MM.1S (cell line): ENCODE data around the gene URB1.

ENCODE experiments used
- DNase-seq: peaks from one replicate; pipeline ENCODE4 v3.0.0-alpha.2; 2015
- H2AFZ ChIP-seq: fragments of 300-600 bp; sonication (generic); 2 replicates; pipeline ENCODE4 v1.6.0; 2016; ENCODE audit warnings: antibody characterized with exemption, low read length
- H3F3A ChIP-seq: fragments of 300-600 bp; sonication (generic); 2 replicates; pipeline ENCODE4 v1.6.1; 2016; ENCODE audit warnings: mild to moderate bottlenecking, antibody characterized with exemption, low read length, moderate library complexity, mixed read lengths; ENCODE audit not compliant: insufficient read depth
- H3K27ac ChIP-seq: fragments of 300-600 bp; sonication (generic); 2 replicates; pipeline ENCODE4 v1.5.1; 2016; ENCODE audit warnings: mild to moderate bottlenecking, low read length
- H3K27me3 ChIP-seq: fragments of 300-600 bp; sonication (generic); replicated peaks from 2 replicates; pipeline ENCODE4 v1.6.0; 2016; ENCODE audit warnings: low read length; ENCODE audit not compliant: insufficient read depth
- H3K36me3 ChIP-seq: fragments of 300-600 bp; sonication (generic); replicated peaks from 2 replicates; pipeline ENCODE4 v1.6.1; 2016; ENCODE audit warnings: mild to moderate bottlenecking, low read length, mixed read lengths; ENCODE audit not compliant: insufficient read depth
- H3K4me1 ChIP-seq: fragments of 300-600 bp; sonication (generic); 2 replicates; pipeline ENCODE4 v1.6.1; 2016; ENCODE audit warnings: low read length, mixed read lengths
- H3K4me2 ChIP-seq: fragments of 300-600 bp; sonication (generic); 2 replicates; pipeline ENCODE4 v1.6.0; 2016; ENCODE audit warnings: low read depth, low read length
- H3K4me3 ChIP-seq: fragments of 300-600 bp; sonication (generic); 2 replicates; pipeline ENCODE4 v1.5.1; 2016; ENCODE audit warnings: low read length, mixed read lengths
- H3K79me2 ChIP-seq: fragments of 300-600 bp; sonication (generic); 2 replicates; pipeline ENCODE4 v1.6.1; 2016; ENCODE audit warnings: mixed run types, low read length, mixed read lengths
- H3K9ac ChIP-seq: fragments of 300-600 bp; sonication (generic); 2 replicates; pipeline ENCODE4 v1.6.1; 2016; ENCODE audit warnings: low read length, mixed read lengths
- H3K9me2 ChIP-seq: fragments of 300-600 bp; sonication (generic); replicated peaks from 2 replicates; pipeline ENCODE4 v1.6.1; 2016; ENCODE audit warnings: mild to moderate bottlenecking, low read length, mixed read lengths; ENCODE audit not compliant: insufficient read depth
- H3K9me3 ChIP-seq: fragments of 300-600 bp; sonication (generic); replicated peaks from 2 replicates; pipeline ENCODE4 v1.6.1; 2016; ENCODE audit warnings: mild to moderate bottlenecking, low read length, mixed read lengths; ENCODE audit not compliant: insufficient read depth
- H4K20me1 ChIP-seq: fragments of 300-600 bp; sonication (generic); 2 replicates; pipeline ENCODE4 v1.6.1; 2016; ENCODE audit warnings: mild to moderate bottlenecking, low read length, moderate library complexity, mixed read lengths; ENCODE audit not compliant: insufficient read depth
- EZH2 ChIP-seq: fragments of 300-600 bp; sonication (generic); optimal IDR thresholded peaks from 2 replicates; pipeline ENCODE3; 2017; ENCODE audit warnings: low read depth, mild to moderate bottlenecking, antibody characterized with exemption, low read length, mixed read lengths
- EZH2phosphoT487 ChIP-seq: fragments of 300-600 bp; sonication (generic); IDR thresholded peaks from 2 replicates; pipeline ENCODE4 v1.6.1; 2018; ENCODE audit warnings: antibody characterized with exemption, low read length
- TF ChIP-seq, protein P1 (sequence below): fragments of 300-600 bp; sonication (generic); IDR thresholded peaks from 2 replicates; pipeline ENCODE4 v1.5.1; 2016; ENCODE audit warnings: antibody characterized with exemption, low read length, mixed read lengths

The URB1 gene

DNA sequence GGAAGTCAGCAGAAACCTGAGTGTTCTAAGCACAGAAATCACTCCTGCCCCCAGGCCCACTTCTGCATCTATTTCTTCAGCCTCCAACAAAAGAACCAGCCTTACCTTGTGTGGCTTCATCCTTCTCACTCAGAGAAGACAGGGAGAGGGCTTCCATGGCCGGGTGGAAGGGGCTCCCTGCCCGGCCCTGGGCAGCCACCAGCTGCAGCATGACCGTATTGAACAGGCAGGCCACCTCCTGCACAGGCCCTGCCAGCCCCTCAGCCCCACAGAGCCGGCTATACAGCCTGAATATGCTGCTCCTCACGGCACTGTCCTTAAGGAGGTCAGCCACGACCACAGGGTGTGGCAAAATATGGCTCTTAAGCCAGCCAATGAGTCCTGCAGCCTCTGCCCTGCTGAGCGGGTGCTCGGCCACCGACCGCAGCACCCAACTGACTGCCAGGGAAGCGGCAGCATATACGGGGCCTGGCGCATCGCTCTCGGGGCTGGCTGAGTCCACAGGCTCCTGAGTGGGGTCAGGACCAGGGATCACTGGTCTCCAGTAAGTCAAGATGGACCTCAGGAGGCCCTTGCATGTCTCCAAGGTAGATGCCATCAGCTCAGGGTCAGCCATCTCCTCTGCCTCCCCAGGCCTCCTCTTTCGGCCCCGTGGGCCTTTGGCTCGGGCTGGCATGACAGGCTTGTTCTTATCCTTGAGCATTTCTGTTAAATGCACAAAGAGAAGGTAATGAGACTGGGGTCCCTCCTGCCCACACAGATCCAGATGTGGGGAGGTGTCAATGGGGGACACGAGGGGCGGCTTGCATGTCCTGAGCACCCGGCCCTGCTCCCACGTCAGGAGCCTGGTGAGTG lies 76.2 kb downstream of the URB1 start:
- H3K79me2 ChIP-seq, result no peaks in the 10 kb centered on the region
- no peak for DNase-seq
- H3K4me2 ChIP-seq, result no peak overlapping the region
- H3K4me1 ChIP-seq, result no peaks in the 10 kb centered on the region
- H3K9ac ChIP-seq, result no peak overlapping the region
- H3K9me2 ChIP-seq, result no peaks in the 10 kb centered on the region
- H3K27ac ChIP-seq, result no peak overlapping the region
- TF ChIP-seq EZH2phosphoT487 (no peak), EZH2 (no peak)
- TF ChIP-seq, protein P1, sequence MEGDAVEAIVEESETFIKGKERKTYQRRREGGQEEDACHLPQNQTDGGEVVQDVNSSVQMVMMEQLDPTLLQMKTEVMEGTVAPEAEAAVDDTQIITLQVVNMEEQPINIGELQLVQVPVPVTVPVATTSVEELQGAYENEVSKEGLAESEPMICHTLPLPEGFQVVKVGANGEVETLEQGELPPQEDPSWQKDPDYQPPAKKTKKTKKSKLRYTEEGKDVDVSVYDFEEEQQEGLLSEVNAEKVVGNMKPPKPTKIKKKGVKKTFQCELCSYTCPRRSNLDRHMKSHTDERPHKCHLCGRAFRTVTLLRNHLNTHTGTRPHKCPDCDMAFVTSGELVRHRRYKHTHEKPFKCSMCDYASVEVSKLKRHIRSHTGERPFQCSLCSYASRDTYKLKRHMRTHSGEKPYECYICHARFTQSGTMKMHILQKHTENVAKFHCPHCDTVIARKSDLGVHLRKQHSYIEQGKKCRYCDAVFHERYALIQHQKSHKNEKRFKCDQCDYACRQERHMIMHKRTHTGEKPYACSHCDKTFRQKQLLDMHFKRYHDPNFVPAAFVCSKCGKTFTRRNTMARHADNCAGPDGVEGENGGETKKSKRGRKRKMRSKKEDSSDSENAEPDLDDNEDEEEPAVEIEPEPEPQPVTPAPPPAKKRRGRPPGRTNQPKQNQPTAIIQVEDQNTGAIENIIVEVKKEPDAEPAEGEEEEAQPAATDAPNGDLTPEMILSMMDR, result no peak
- no peaks in the 10 kb centered on the region for H3K9me3 ChIP-seq
- H3K27me3 ChIP-seq, result no peaks in the 10 kb centered on the region
- H3K36me3 ChIP-seq, result peaks cover 28% of the 10 kb centered on the region; the same call in 1 of the 2 replicates
- no peaks in the 10 kb centered on the region for H4K20me1 ChIP-seq
- no peak overlapping the region for H2AFZ ChIP-seq
- no peaks in the 10 kb centered on the region for H3F3A ChIP-seq
- no peak overlapping the region for H3K4me3 ChIP-seq

DNA sequence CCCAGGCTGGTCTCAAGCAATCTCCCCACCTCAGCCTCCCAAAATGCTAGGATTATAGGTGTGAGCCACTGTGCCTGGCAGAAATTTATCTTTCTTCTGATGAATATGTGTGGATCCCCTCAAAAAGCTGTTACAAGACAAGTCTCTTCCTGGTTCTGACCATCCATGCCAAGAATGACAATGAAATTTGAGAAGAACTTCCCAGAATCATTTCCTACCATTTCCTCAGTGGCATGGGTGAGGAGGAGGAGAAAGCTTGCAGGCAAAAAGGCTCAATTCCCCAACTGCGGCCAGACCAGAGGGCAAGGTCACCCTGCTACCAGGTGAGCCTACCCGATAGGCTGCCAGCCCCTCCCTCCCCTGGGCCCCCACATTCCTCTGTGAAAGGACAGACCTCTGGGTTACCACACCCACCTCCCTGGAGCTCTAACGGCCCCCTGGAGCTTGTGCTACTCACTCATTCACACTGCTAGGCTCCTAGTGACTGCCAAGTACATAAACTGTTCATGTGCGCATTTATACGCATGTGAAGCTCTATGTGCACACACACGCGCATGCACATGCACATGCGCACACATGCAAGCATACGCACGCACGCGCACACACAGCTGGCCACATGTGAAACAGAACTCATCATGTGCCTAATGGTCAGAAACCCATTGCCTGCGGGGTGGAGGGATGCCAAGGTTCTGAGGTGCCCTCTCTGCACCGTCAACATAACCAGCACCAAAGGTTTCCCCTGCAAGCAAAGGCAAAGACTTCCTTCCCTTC lies 77.1 kb downstream of the URB1 start:
- Histone ChIP-seq H3K9me3 (no peaks in the 10 kb centered on the region), H3K9ac (no peak overlapping the region), H3K9me2 (no peaks in the 10 kb centered on the region), H3K4me1 (no peaks in the 10 kb centered on the region), H3K36me3 (peaks cover 20% of the 10 kb centered on the region; the same call in 1 of the 2 replicates), H3K27me3 (no peaks in the 10 kb centered on the region), H2AFZ (no peak overlapping the region), H3K4me3 (no peak overlapping the region), H3K79me2 (no peaks in the 10 kb centered on the region), H4K20me1 (no peaks in the 10 kb centered on the region), H3K4me2 (no peak overlapping the region), H3F3A (no peaks in the 10 kb centered on the region), H3K27ac (no peak overlapping the region)
- DNase-seq, result no peak
- TF ChIP-seq EZH2, result no peak
- TF ChIP-seq, protein P1, result no peak
- no peak for TF ChIP-seq EZH2phosphoT487

DNA sequence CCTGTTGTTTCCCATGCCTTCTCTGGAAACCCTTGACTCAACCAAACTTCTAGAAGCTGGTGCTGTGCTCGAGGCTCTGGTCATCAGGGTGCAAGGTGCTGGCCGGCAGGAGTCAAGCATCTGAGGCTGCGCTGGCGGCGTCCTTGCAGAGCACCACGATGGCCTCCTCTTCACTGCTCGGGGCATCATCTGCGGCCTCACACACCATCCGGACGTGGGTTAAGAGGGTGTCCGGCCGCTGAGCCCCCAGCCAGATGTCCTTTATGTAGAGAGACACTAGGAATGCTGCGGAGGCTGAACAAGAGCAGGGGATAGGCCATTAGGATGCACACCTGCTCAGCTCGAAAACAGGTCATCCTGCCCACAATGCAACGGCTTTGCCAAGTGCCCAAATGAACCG lies 78.0 kb downstream of the URB1 start:
- Histone ChIP-seq H3F3A (no peaks in the 10 kb centered on the region), H3K9me3 (no peaks in the 10 kb centered on the region), H3K4me2 (no peak overlapping the region), H3K4me1 (no peaks in the 10 kb centered on the region), H3K27me3 (no peaks in the 10 kb centered on the region), H3K27ac (no peak overlapping the region), H4K20me1 (no peaks in the 10 kb centered on the region), H3K79me2 (no peaks in the 10 kb centered on the region), H3K4me3 (no peak overlapping the region), H3K9me2 (no peaks in the 10 kb centered on the region), H3K36me3 (peaks cover 20% of the 10 kb centered on the region; the same call in 1 of the 2 replicates), H2AFZ (no peak overlapping the region), H3K9ac (no peak overlapping the region)
- TF ChIP-seq, protein P1, result no peak
- no peak for TF ChIP-seq EZH2
- no peak for TF ChIP-seq EZH2phosphoT487
- no peak for DNase-seq
